NCI-H345 treated with DMSO at 0.1 percent for 48 hours (cell line): ENCODE measurements around the gene DOCK2.
"Not testable (repeated sequence)": the region's sequence is repeated elsewhere in the genome, so short reads cannot be mapped to it uniquely, and the experiment has no call there.

Experiments used
- DNase-seq: peaks from one replicate; lab custom pipeline; 2025; ENCODE audit not compliant: unreplicated experiment; lab: John Stamatoyannopoulos, UW

DOCK2 gene

DNA sequence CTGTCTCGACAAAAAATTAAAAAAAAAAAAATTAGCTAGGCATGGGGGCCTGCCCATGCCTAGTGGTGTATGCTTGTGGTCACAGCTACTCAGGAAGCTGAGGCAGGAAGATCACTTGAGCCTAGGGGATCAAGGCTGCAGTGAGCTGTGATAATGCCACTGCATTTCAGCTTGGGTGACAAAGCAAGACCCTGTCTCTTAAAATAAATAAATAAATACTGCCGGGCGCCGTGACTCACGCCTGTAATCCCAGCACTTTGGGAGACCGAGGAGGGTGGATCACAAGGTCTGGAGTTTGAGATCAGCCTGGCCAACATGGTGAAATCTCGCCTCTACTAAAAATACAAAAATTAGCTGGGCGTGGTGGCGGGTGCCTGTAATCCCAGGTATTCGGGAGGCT, 115.5 kb downstream of the DOCK2 start:
- DNase-seq: not testable (repeated sequence)

GRCh38 chr5:169753795-169754194, 116.7 kb downstream of the DOCK2 start:
- no peak for DNase-seq

DNA sequence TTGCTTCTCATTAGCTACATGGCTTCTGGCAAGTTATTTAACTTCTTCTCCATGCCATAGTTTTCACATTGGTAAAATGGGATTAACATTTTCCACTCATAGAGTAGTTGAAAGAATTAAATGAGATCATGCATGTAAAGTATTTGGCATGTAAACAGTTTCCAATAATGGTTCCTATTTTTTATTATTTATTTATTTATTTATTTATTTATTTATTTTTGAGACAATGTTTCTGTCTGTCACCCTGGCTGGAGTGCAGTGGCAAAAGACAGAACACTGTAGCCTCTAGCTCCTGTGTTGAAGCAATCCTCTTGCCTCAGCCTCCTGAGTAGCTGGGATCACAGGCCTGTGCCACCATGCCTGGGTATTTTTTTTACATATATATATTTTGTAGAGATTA, 117.7 kb downstream of the DOCK2 start:
- DNase-seq: no peak

- no peak for DNase-seq
These were observed 119.1 kb downstream of the DOCK2 start for GRCh38 chr5:169756071-169756765.

DNA sequence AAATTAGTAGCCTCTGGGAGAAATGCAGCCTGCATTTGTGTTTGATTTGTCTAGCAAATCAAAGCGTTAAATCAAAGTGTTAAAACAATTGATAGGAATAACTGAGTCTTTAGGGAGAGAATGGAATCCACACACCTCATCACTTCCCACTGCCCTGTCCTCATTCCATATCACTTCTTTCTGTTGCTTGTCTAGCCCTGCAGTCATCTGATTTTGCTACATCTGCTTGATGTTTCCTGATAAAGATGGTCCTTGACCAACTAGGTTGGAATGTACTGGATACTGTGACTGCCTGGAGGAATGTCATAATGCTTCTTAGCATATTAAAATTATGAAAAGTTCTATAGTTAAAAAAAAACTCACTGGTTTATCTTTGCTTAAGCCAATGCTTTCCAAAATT, 119.9 kb downstream of the DOCK2 start:
- DNase-seq: no peak

DNA sequence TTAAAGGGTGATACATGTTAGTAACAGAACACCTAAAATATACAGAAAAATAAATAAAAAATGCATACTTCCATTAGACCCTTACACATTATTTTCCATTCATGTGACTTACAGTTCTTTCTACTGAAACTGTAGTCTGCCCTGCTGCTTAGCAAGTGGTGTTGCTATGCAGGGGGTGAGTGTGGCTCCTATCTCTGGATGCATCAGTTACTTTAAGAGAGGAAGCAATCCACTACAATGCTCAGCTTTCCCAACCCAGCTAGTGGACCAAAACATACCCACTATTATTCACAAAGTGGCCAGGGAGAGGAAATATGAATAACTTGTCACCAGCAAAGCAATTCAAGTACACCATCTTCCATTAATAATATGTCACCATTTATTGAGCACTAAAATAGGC, 121.8 kb downstream of the DOCK2 start:
- no peak for DNase-seq

DNA sequence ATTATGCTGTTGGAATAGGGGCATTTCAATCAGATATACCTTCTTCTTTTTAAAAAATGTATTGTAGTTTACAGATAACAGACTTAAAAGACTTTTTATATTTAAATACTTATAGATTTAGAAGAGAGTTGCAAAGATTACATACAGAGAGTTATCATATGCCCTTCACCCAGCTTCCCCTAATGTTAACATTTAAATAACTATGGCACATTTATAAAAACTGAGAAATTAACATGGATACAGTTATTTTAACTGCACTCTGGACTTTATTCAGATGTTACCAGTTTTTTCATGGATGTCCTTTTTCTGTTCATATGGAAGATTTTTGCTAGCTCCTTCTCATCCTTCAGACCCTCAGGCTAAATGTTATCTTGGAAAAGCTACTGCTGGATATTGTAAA, 123.2 kb downstream of the DOCK2 start:
- no peak for DNase-seq

GRCh38 chr5:169762338-169763095, 125.4 kb downstream of the DOCK2 start:
- DNase-seq: no peak

GRCh38 chr5:169763376-169764017, 126.4 kb downstream of the DOCK2 start:
- no peak for DNase-seq

- no peak for DNase-seq
These were observed 126.9 kb downstream of the DOCK2 start for GRCh38 chr5:169764018-169764378.

DNA sequence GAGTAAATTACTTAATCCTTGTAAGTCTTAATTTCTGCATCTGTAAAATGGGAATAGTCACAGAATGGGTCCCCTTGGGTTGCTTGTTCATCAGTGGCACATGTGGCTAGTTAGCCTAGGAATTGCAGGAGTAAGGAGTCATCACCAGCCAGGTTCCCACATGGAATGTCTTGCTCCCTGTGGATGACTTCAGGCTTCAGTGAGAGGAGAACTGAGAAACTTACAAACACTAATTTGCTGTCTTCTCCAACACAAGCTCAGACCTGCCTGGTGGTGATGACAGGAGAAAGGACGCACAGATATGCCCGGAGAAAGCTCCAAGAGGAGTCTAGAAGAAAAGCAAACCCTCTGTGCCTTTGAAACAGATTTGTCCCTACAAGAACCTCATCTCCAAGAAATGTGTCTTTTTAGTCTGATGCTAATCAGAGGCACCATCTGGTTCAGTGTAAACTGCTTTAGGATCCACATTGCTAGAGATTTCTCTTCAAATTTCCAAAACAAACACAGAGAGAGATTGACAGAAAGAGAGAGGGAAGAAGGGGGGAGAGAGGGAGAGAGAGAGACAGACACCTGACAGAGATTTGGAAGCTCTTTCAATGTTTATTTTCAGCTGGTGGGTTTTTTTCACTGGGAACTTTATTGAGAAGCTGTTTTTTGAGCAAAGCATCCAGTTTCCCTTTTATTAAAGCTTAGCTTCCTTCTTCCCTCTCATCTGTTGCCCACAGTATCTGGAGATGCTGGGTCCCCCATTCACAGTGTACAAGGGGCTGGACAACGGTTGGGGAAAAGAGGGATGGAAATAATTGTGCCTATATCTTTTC, 128.3 kb downstream of the DOCK2 start:
- no peak for DNase-seq

- not testable (repeated sequence) for DNase-seq
These were observed 129.9 kb downstream of the DOCK2 start for GRCh38 chr5:169766943-169767342.

GRCh38 chr5:169767938-169768337, 130.9 kb downstream of the DOCK2 start:
- no peak for DNase-seq

- DNase-seq: no peak
These were observed 131.3 kb downstream of the DOCK2 start for GRCh38 chr5:169768416-169768815.

DNA sequence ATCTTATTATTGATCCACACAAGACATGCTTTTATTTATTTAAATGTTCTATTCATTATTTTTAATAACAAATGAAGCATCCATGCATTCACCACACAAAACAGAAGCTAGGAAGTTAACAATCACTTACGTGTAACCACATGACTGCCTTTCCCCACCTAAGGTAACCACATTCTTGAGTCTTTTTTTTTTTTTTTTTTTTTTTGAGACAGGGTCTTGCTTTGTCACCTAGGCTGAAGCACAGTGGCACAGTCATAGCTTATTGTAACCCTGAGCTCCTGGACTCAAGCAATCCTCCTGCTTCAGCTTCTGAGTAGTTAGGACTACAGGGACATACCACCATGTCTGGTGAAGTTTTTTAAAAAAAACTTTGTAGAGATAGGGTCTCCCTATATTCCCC, 133.0 kb downstream of the DOCK2 start:
- DNase-seq: no peak

DNA sequence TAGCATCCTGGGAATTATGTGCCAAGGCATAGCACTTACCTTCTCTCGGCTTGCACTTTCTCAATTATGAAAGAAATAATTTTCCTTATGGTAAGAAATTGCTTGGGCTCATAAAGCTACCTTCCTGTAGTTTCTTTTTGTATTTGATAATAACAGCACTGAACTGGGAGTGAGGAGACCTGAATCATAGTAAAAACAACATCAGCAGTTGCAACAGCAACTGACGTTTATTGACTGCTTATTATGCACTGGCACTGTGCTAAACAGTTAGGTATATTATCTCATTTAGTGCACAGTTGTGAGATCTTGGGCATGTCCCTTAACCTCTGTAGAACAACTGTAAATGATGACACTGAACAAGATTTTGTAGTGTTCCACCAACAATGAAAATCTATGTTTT, 135.2 kb downstream of the DOCK2 start:
- DNase-seq: no peak

- no peak for DNase-seq
These were observed 135.6 kb downstream of the DOCK2 start for GRCh38 chr5:169772688-169773087.

- no peak for DNase-seq
These were observed 140.1 kb downstream of the DOCK2 start for GRCh38 chr5:169777159-169777558.

GRCh38 chr5:169778622-169779596, 141.8 kb downstream of the DOCK2 start:
- DNase-seq: no peak
